ENCODE results near the gene RAB12. TPM values are rescaled to one million over a fixed set of nuclear protein-coding genes. Genes with fewer than 3 reads are reported as not detected.

Gene RAB12
- total RNA-seq, 1 experiment from 2014 or later, result 35.1 TPM

GRCh38 chr18:8629602-8630001 lies 20.4 kb downstream of the RAB12 start:
- TF ChIP-seq EZH2 (IDR thresholded peaks at IDR 0.05; ENCODE audit: borderline replicate concordance, low read depth, low read length, poor library complexity, severe bottlenecking) (no peak), CTCF (conservative IDR thresholded peaks at IDR 0.05; ENCODE audit: low read depth, low read length) (no peak)
- CTCF ChIA-PET, result no interaction called here
- no peak overlapping the region for H3K27ac ChIP-seq (ENCODE audit: low read depth, low read length, poor library complexity, severe bottlenecking)
- intact Hi-C loops (cut with micrococcal nuclease; ENCODE audit: unreplicated experiment), result no loop called here
- H3K27me3 ChIP-seq (replicated peaks; ENCODE audit: insufficient read depth, low read depth, low read length, poor library complexity), result no peaks in the 10 kb centered on the region
- POLR2A ChIA-PET (ENCODE audit: low non-redundant PET), result no interaction called here
- no TSS peak for BruUV-seq (replicated peaks)
- DNase-seq (ENCODE audit: low spot score), result no peak
- H3K4me1 ChIP-seq (ENCODE audit: insufficient read depth, low read length, poor library complexity, severe bottlenecking), result no peaks in the 10 kb centered on the region
- H3K4me3 ChIP-seq (ENCODE audit: low read depth, low read length, poor library complexity, severe bottlenecking), result no peak overlapping the region
- peaks cover 20% of the 10 kb centered on the region for H3K36me3 ChIP-seq (ENCODE audit: insufficient read depth, low read length, poor library complexity, severe bottlenecking)
- H3K9me3 ChIP-seq (ENCODE audit: low read depth, low read length, poor library complexity, severe bottlenecking), result no peaks in the 10 kb centered on the region

- Histone ChIP-seq H3K27ac (ENCODE audit: low read depth, low read length, poor library complexity, severe bottlenecking) (no peak overlapping the region), H3K36me3 (ENCODE audit: insufficient read depth, low read length, poor library complexity, severe bottlenecking) (peaks cover 27% of the 10 kb centered on the region), H3K9me3 (ENCODE audit: low read depth, low read length, poor library complexity, severe bottlenecking) (no peaks in the 10 kb centered on the region), H3K4me3 (ENCODE audit: low read depth, low read length, poor library complexity, severe bottlenecking) (no peak overlapping the region), H3K4me1 (ENCODE audit: insufficient read depth, low read length, poor library complexity, severe bottlenecking) (no peaks in the 10 kb centered on the region), H3K27me3 (replicated peaks; ENCODE audit: insufficient read depth, low read depth, low read length, poor library complexity) (no peaks in the 10 kb centered on the region)
- intact Hi-C loops (cut with micrococcal nuclease; ENCODE audit: unreplicated experiment), result no loop called here
- BruUV-seq (replicated peaks), result no TSS peak
- no peak for DNase-seq (ENCODE audit: low spot score)
- POLR2A ChIA-PET (ENCODE audit: low non-redundant PET), result no interaction called here
- CTCF ChIA-PET, result no interaction called here
- TF ChIP-seq EZH2 (IDR thresholded peaks at IDR 0.05; ENCODE audit: borderline replicate concordance, low read depth, low read length, poor library complexity, severe bottlenecking) (no peak), CTCF (conservative IDR thresholded peaks at IDR 0.05; ENCODE audit: low read depth, low read length) (no peak)
Observed at GRCh38 chr18:8630546-8630945, 21.3 kb downstream of the RAB12 start.

DNA sequence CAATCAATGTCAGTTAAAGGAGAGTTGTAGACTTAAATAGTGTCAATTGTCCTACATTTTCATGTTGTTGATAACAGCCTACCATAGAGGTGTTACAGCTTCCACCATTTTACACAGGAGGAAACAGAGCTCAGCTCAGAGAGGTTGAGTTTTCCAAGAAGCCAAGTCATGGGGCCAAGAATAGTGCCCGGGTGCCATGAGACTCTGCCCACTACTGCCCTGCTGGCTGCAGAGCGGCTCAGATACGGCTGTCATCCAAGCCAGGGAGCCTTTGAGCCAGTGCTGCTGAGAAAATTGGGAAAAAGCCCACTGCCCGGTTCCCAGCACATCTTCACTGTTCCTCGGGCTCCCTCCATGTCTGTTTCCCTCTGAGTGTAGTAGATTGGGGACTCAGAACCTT lies 22.0 kb downstream of the RAB12 start:
- Histone ChIP-seq H3K4me3 (ENCODE audit: low read depth, low read length, poor library complexity, severe bottlenecking) (no peak overlapping the region), H3K9me3 (ENCODE audit: low read depth, low read length, poor library complexity, severe bottlenecking) (no peaks in the 10 kb centered on the region), H3K36me3 (ENCODE audit: insufficient read depth, low read length, poor library complexity, severe bottlenecking) (peaks cover 34% of the 10 kb centered on the region), H3K27ac (ENCODE audit: low read depth, low read length, poor library complexity, severe bottlenecking) (no peak overlapping the region), H3K4me1 (ENCODE audit: insufficient read depth, low read length, poor library complexity, severe bottlenecking) (no peaks in the 10 kb centered on the region), H3K27me3 (replicated peaks; ENCODE audit: insufficient read depth, low read depth, low read length, poor library complexity) (no peaks in the 10 kb centered on the region)
- TF ChIP-seq EZH2 (IDR thresholded peaks at IDR 0.05; ENCODE audit: borderline replicate concordance, low read depth, low read length, poor library complexity, severe bottlenecking), result no peak
- TF ChIP-seq CTCF (conservative IDR thresholded peaks at IDR 0.05; ENCODE audit: low read depth, low read length), result no peak
- no TSS peak for BruUV-seq (replicated peaks)
- intact Hi-C loops (cut with micrococcal nuclease; ENCODE audit: unreplicated experiment), result no loop called here
- DNase-seq (ENCODE audit: low spot score), result no peak
- POLR2A ChIA-PET (ENCODE audit: low non-redundant PET), result no interaction called here
- CTCF ChIA-PET, result no interaction called here

All from A673 (cell line).